NB4 (cell line): ENCODE data around the gene ZNF70.

ENCODE experiments used
- DNase-seq: peaks from one replicate; pipeline ENCODE4 v3.0.0; 2010; ENCODE audit warnings: low read depth
- H3K4me3 ChIP-seq: one replicate; pipeline ENCODE4 v1.5.1; 2011; ENCODE audit warnings: mild to moderate bottlenecking, low read depth, low read length, moderate library complexity
- MAX ChIP-seq: IDR thresholded peaks from 2 replicates; pipeline ENCODE4 v1.6.1; 2011; ENCODE audit warnings: low read depth, low read length
- MYC ChIP-seq: IDR thresholded peaks from 2 replicates; pipeline ENCODE4 v1.6.1; 2011; ENCODE audit warnings: low read depth, low read length
- POLR2A ChIP-seq: IDR thresholded peaks from 2 replicates; pipeline ENCODE4 v1.6.1; 2011; ENCODE audit warnings: mild to moderate bottlenecking; ENCODE audit not compliant: insufficient read length; ENCODE audit errors: extremely low read depth
- TF ChIP-seq, protein P1 (sequence below): IDR thresholded peaks from one replicate; pipeline ENCODE4 v1.5.1; 2012; ENCODE audit warnings: low read depth, low read length

The ZNF70 gene

DNA sequence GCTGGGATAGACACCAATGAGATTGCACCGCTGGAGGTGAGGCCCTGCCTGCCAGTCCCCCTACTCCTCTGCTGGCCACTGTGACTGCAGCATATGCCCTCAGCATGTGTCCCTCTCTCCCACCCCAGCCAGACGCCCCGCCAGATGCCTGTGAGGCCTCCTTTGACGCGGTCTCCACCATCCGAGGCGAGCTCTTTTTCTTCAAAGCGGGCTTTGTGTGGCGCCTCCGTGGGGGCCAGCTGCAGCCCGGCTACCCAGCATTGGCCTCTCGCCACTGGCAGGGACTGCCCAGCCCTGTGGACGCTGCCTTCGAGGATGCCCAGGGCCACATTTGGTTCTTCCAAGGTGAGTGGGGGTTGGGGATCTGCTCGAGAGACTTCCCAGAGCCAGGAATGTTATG is 30.2 kb upstream of the ZNF70 start:
- TF ChIP-seq, protein P1, sequence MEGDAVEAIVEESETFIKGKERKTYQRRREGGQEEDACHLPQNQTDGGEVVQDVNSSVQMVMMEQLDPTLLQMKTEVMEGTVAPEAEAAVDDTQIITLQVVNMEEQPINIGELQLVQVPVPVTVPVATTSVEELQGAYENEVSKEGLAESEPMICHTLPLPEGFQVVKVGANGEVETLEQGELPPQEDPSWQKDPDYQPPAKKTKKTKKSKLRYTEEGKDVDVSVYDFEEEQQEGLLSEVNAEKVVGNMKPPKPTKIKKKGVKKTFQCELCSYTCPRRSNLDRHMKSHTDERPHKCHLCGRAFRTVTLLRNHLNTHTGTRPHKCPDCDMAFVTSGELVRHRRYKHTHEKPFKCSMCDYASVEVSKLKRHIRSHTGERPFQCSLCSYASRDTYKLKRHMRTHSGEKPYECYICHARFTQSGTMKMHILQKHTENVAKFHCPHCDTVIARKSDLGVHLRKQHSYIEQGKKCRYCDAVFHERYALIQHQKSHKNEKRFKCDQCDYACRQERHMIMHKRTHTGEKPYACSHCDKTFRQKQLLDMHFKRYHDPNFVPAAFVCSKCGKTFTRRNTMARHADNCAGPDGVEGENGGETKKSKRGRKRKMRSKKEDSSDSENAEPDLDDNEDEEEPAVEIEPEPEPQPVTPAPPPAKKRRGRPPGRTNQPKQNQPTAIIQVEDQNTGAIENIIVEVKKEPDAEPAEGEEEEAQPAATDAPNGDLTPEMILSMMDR: no peak
- no peak for TF ChIP-seq MYC
- H3K4me3 ChIP-seq: no peak overlapping the region
- no peak for DNase-seq

- DNase-seq: no peak
- no peak overlapping the region for H3K4me3 ChIP-seq
- TF ChIP-seq POLR2A (no peak), MAX (no peak), MYC (no peak)
- TF ChIP-seq, protein P1: no peak
Observed at GRCh38 chr22:23780146-23780748, 29.3 kb upstream of the ZNF70 start.

- no peak overlapping the region for H3K4me3 ChIP-seq
- TF ChIP-seq MAX (no peak), MYC (no peak), POLR2A (no peak)
- TF ChIP-seq, protein P1: no peak
- DNase-seq: no peak
Observed at GRCh38 chr22:23779731-23780130, 28.8 kb upstream of the ZNF70 start.

DNA sequence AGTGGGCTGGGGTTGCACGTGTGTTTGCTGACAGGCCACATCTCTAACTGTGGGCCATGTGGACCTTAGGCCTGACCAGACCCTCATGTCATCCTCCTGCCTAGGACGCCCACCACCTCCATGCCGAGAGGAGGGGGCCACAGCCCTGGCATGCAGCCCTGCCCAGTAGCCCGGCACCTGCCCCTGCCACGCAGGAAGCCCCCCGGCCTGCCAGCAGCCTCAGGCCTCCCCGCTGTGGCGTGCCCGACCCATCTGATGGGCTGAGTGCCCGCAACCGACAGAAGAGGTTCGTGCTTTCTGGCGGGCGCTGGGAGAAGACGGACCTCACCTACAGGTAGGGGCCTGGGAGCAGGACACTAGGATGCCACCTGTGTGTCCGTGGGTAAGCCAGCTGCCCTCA is 28.2 kb upstream of the ZNF70 start:
- no peak for TF ChIP-seq MAX
- TF ChIP-seq MYC: no peak
- H3K4me3 ChIP-seq: no peak overlapping the region
- DNase-seq: no peak

GRCh38 chr22:23778577-23778900 is 27.6 kb upstream of the ZNF70 start:
- no peak for TF ChIP-seq MYC
- no peak for TF ChIP-seq MAX
- TF ChIP-seq, protein P1: no peak
- no peak for TF ChIP-seq POLR2A
- no peak overlapping the region for H3K4me3 ChIP-seq
- no peak for DNase-seq

GRCh38 chr22:23777776-23778576 is 27.1 kb upstream of the ZNF70 start:
- TF ChIP-seq MYC (no peak), POLR2A (no peak), MAX (no peak)
- TF ChIP-seq, protein P1: no peak
- DNase-seq: no peak
- H3K4me3 ChIP-seq: no peak overlapping the region
